GM19238 (cell line): Measurements from ENCODE around the gene LMOD1.
"Not testable (repeated sequence)": the region's sequence is repeated elsewhere in the genome, so short reads cannot be mapped to it uniquely, and the experiment has no call there.

ENCODE experiments used
- DNase-seq: peaks from one replicate; pipeline ENCODE4 v3.0.0; 2011; ENCODE audit warnings: low spot score; ENCODE audit not compliant: insufficient read length

Gene LMOD1

DNA sequence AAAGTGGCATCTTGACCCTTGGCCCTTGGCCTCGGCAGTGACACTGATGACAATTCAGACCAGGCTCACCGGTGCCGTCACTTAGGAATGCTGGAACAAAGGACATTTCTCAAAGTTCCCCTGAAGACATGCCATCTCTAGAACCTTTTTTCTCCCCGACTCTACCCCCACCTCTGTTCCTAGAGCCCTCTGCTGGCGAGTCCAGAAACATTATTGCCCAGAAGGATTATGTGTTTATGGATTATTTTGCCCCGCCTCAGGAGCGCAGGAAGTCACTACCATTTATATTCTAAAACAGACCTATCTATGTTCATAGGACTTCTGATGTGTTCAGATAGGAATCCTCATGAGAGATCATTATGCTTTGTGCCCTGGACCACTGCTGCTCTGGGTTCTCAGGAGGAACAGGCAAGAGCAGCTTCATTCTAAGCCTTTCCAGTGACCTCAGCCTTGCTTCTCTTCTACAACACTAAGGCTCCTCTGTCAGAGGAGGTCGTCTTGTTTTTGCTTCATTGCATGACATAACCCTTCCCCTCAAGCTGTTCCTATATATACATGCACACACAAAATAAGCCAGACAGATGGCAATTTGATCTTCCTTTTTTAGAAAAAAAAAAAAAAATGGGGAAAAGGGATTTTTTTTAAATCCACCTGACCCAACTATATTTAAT, 70.1 kb downstream of the LMOD1 start:
- DNase-seq, result no peak

DNA sequence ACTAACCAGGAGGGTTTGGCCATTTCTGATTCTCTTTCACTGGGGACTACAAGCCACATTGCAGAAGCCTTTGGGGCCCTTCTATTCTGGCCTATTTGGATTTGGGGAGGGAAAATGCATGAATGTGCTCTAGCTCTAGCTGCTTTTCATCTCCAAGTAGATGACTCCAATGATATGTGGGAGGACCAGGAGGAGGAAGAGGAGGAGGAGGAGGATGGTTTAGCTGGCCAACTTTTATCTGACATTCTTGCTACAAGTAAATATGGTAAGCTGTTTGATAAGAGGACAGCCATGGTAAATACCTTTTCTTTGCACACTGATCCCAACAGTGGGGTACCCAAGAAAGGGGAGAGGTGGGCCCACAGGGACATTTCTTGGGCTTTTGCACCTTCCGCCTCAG, 71.7 kb downstream of the LMOD1 start:
- no peak for DNase-seq

DNA sequence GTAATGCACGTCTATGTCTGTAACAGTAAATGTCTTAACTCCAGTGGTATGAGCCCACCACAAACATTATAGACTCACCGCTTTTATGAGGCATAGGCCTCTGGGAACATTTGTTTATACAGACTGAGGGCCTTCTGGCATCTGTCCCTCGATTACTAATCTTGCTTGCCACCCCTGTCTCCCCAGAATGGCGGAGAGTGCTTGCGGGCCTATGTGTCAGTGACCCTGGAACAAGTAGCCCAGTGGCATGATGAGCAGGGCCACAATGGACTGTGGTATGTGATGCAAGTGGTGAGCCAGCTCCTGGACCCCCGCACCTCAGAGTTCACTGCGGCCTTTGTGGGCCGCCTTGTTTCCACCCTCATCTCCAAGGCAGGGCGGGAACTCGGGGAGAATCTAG, 76.0 kb downstream of the LMOD1 start:
- no peak for DNase-seq

DNA sequence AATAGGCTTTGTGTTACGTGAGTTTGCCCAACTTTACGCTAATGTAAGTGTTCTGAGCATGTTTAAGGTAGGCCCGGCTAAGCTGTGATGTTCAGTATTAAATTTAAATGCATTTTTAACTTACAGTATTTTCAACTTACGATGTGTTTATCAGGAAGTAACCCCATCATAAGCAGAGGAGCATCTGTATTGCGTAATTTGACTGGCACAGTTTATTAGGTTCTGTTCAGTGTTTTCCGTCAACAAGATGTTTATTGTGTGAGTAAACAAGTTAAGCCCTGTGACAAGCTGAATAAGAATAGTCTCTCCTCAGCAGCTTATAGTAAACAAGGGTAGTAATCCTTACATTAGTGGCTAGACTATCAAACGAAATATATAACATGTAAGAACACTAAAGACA, 84.9 kb downstream of the LMOD1 start:
- no peak for DNase-seq

DNA sequence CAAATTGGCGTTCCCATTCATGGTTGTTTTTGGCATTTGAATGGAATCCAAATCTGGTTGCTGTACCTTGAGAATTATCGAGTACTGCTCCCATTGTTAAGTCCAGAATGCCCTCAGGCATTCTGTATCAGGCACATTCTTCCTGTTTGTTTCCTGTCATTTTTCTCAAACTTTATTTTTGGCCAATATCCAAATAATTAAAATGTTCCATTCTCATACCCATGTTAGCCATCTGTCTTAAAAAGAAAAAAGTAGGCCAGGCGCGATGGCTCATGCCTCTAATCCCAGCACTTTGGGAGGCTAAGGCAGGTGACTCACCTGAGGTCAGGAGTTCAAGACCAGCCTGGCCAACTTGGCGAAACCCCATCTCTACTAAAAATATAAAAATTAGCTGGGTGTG, 86.9 kb downstream of the LMOD1 start:
- DNase-seq, result no peak

DNA sequence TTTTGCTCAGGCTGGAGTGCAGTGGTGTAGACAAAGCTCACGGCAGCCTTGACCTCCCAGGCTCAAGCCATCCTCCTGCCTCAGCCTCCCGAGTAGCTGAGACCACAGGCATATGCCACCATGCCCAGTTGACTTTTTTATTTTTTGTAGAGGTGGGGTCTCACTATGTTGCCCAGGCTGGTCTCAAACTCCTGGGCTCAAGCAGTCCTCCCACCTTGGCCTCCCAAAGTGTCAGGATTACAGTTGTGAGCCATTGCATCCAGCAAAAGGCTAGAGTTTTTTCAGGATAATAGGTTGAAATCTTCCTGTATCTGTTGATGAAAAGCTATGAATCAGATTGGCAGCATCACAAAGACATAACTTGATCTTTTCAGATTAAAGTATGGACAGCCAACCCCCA, 89.6 kb downstream of the LMOD1 start:
- DNase-seq, result not testable (repeated sequence)

DNA sequence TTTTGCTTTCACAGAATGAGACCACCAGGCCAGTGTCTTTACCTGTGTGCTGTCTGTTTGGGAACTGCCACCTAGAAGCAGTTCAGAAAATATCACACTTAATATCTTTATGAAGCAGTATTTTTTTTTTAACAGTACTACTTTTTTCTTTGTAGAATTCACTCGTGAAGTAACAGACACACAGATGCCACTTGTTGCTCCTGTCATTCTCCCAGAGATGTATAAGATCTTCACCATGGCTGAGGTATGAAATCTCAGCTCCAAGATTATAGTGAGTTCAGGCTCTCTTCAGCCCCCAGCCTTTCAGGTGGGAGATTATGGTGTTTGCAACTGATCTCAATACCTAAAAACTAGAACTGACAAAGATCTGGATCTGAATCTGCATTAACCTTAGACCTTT, 94.4 kb downstream of the LMOD1 start:
- no peak for DNase-seq

DNA sequence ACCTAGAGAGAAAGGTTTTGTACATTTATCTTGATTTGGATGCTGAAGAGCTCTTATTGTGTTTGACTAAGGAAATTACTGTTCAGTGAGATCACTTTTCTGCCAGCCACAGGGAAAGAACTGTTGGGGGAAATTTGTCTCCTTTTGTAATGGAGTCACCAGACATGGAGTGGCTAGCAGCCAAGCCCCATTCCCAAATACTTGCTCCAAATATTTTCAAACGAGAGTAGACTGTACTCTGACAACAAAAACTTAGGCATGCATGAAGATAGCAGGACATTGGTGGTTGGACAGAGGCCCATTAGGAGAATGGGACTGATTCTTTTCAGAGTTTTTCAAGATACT, 96.3 kb downstream of the LMOD1 start:
- no peak for DNase-seq

DNA sequence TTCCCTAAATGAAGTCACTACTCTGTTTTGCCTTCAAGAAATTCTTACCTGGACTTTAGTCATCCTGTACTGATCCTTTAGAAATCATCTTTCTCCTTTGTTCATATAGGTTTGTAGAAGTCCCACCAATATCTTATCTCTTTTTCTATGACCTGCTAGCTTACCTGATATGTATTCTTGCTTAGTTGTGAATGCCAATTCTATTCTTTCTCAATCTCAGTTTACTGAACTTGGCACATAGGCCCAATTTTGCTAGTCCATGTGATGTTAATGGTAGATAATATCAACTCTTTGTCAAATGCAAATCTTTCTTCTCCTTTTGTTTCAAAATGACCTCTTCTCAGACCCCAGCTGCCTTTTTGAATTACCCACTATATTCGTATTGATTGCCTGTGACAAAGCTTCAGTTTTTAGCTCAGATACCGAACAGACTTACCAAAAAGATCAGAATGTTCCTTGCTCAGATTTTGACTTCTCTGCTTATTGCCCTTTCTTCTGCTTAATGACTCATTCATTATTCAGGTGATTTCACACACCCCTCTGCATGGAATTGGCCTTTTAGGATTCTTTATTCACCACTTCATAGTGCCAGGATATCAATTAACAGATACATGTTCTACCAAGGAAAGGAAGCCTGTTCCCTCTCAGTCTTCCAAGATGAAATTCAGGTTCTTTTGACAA, 96.8 kb downstream of the LMOD1 start:
- no peak for DNase-seq

DNA sequence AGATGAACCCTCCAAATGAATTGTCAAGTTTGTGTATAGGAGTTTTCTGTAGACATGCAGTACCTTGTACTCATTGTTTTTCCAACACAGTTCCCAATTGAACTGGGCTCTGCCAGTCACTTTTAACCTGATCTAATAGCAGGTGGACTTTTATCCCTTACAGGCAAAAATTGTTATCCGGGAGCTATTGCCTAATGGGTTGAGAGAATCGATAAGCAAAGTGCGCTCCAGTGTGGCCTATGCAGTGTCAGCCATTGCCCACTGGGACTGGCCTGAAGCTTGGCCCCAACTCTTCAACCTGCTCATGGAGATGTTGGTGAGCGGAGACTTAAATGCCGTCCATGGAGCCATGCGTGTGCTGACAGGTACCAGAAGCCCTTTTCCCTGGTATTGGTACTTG, 98.1 kb downstream of the LMOD1 start:
- no peak for DNase-seq

DNA sequence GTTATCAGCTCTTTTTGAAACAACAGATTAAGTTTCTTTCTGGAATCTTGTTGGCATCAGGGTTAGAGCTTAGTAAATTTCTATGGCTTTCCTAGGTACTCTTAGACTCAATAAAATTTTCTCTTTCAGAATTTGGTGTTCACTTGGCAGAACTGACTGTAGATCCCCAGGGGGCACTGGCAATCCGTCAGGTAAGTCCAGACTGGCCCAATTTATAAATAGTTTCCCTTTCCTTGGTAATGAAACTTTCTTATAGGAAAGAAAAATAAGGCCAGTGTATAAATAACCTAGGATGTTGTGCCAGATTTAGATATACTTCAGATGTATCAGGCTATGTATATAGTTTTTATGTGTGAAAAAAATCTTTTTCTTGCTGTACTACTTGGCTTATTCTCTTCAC, 99.2 kb downstream of the LMOD1 start:
- DNase-seq, result no peak
